HepG2 (cell line): Measurements from ENCODE around the gene ASF1B. TPM values are rescaled to one million over a fixed set of nuclear protein-coding genes. Genes with fewer than 3 reads are reported as not detected.

Source experiments
- ATAC-seq: fragments of 200-7000 bp; cut with Tn5 transposase; 3 replicates; pipeline ENCODE4 v1.9.1; 2020; ENCODE audit warnings: mild to moderate bottlenecking, moderate library complexity
- BruUV-seq: library from RNA; stranded (reverse); fragments of 400-500 nt; replicated peaks from 2 replicates; lab custom pipeline; 2021; lab: Mats Ljungman, UMichigan
- CTCF ChIA-PET: fragments of 300-600 bp; formaldehyde crosslinking; extraction: SDS; loops from one replicate; lab custom pipeline; 2021; ENCODE audit warnings: low total read pairs, inconsistent platforms, low intra/inter-chr PET ratio; lab: Yijun Ruan, JAX
- POLR2A ChIA-PET: fragments of 350-600 bp; sonication (Branson Sonifier 250); formaldehyde crosslinking; loops from one replicate; lab custom pipeline; 2020; ENCODE audit warnings: antibody characterized with exemption, inconsistent platforms; lab: Yijun Ruan, JAX
- DNase-seq: peaks from one replicate; pipeline ENCODE4 v3.0.0-alpha.2; 2015; ENCODE audit warnings: low spot score
- FAIRE-seq: peaks from 3 replicates; lab custom pipeline; 2011; peaks lifted over from hg19 to GRCh38; lab: Jason Lieb, UNC
- H2AFZ ChIP-seq: one replicate; pipeline ENCODE4 v1.6.1; 2011; ENCODE audit warnings: low read length, inconsistent platforms
- H3K27ac ChIP-seq: fragments of 300-600 bp; 3 replicates; pipeline ENCODE4 v1.8.0; 2011; ENCODE audit warnings: mixed run types, mild to moderate bottlenecking, mixed read lengths, low read length, inconsistent platforms; ENCODE audit not compliant: insufficient read depth; ENCODE audit errors: extremely low read length
- H3K27me3 ChIP-seq, 2 experiments: fragments of 200-600 bp in 1 of 2; 2 replicates in 1 of 2; 3 replicates in 1 of 2; pipeline versions ENCODE4 v1.6.0 to v1.8.0; 2011; ENCODE audit warnings: low read length in 2 of 2, mild to moderate bottlenecking in 2 of 2, moderate library complexity in 2 of 2, inconsistent platforms in 1 of 2; ENCODE audit not compliant: insufficient read depth in 2 of 2, control insufficient read depth in 1 of 2
- H3K36me3 ChIP-seq, 2 experiments: fragments of 200-600 bp in 1 of 2; replicated peaks in 1 of 2; 2 replicates in 1 of 2; 3 replicates in 1 of 2; pipeline versions ENCODE4 v1.5.1 to v1.8.0; 2011; ENCODE audit warnings: low read length in 2 of 2, inconsistent platforms in 1 of 2; ENCODE audit not compliant: insufficient read depth in 2 of 2, control insufficient read depth in 1 of 2
- H3K4me1 ChIP-seq: 2 replicates; pipeline ENCODE4 v1.5.1; 2012; ENCODE audit warnings: low read length, inconsistent platforms; ENCODE audit not compliant: insufficient read depth
- H3K4me2 ChIP-seq: 2 replicates; pipeline ENCODE4 v1.6.0; 2011; ENCODE audit warnings: low read depth, low read length, inconsistent platforms
- H3K4me3 ChIP-seq, 3 experiments: fragments of 200-600 bp in 1 of 3; sonication (generic), shearing (Covaris generic) in 1 of 3; replicated peaks in 1 of 3; 2 replicates each; pipeline ENCODE4 v1.5.1; 2011 to 2016; ENCODE audit warnings: low read length in 3 of 3, inconsistent platforms in 2 of 3, low read depth in 2 of 3, mild to moderate bottlenecking in 2 of 3, control low read depth in 1 of 3, mixed read lengths in 1 of 3; ENCODE audit not compliant: insufficient read depth in 1 of 3
- H3K79me2 ChIP-seq: one replicate; pipeline ENCODE4 v1.6.1; 2011; ENCODE audit warnings: low read length, inconsistent platforms; ENCODE audit not compliant: insufficient read depth
- H3K9ac ChIP-seq: 2 replicates; pipeline ENCODE4 v1.6.0; 2011; ENCODE audit warnings: mild to moderate bottlenecking, low read depth, low read length, inconsistent platforms; ENCODE audit not compliant: insufficient read depth
- H3K9me3 ChIP-seq: 2 replicates; pipeline ENCODE4 v1.5.1; 2012; ENCODE audit warnings: mild to moderate bottlenecking, low read length
- H4K20me1 ChIP-seq: 2 replicates; pipeline ENCODE4 v1.6.0; 2011; ENCODE audit warnings: inconsistent platforms, mild to moderate bottlenecking, low read length, moderate library complexity; ENCODE audit not compliant: insufficient read depth
- DR1 ChIP-seq: sonication (generic); formaldehyde crosslinking; IDR thresholded peaks from 2 replicates; pipeline ENCODE4 v1.8.0; 2021; ENCODE audit warnings: mild to moderate bottlenecking, missing genetic modification reagents, inconsistent platforms
- NONO ChIP-seq, 2 experiments: fragments of 450-650 bp in 1 of 2; sonication (generic) in 1 of 2; formaldehyde crosslinking in 1 of 2; IDR thresholded peaks in 1 of 2; conservative IDR thresholded peaks in 1 of 2; 2 replicates each; pipeline versions ENCODE4 v1.6.1 to v1.8.0; 2017 to 2022; ENCODE audit warnings: mild to moderate bottlenecking in 1 of 2, missing genetic modification reagents in 1 of 2, moderate library complexity in 1 of 2
- PPARG ChIP-seq: conservative IDR thresholded peaks from 2 replicates; pipeline ENCODE4 v1.6.1; 2016; ENCODE audit warnings: missing biosample characterization, missing genetic modification reagents
- SAFB2 ChIP-seq: sonication (generic); formaldehyde crosslinking; IDR thresholded peaks from 2 replicates; pipeline ENCODE4 v1.5.1; 2020; ENCODE audit warnings: missing genetic modification reagents, low read depth, mild to moderate bottlenecking, borderline replicate concordance
- SALL1 ChIP-seq: sonication (generic); formaldehyde crosslinking; IDR thresholded peaks from 2 replicates; pipeline ENCODE4 v1.8.0; 2022; ENCODE audit warnings: mild to moderate bottlenecking, missing genetic modification reagents
- TAF15 ChIP-seq: fragments of 200-400 bp; formaldehyde crosslinking; IDR thresholded peaks from one replicate; pipeline ENCODE4 v1.6.1; 2018; ENCODE audit warnings: mild to moderate bottlenecking, low read depth, low read length; ENCODE audit not compliant: poor library complexity, severe bottlenecking
- YEATS4 ChIP-seq: sonication (generic); formaldehyde crosslinking; IDR thresholded peaks from 2 replicates; pipeline ENCODE4 v1.4.0; 2020; ENCODE audit warnings: missing genetic modification reagents, borderline replicate concordance
- ZBTB8A ChIP-seq: sonication (generic); formaldehyde crosslinking; IDR thresholded peaks from 2 replicates; pipeline ENCODE4 v1.4.0; 2020; ENCODE audit warnings: mild to moderate bottlenecking, low read depth, missing genetic modification reagents, borderline replicate concordance
- ZNF788 ChIP-seq: sonication (generic); formaldehyde crosslinking; IDR thresholded peaks from 2 replicates; pipeline ENCODE4 v1.5.0; 2020; ENCODE audit warnings: mild to moderate bottlenecking, missing genetic modification reagents, borderline replicate concordance
- WGBS: methylation state at CpG from one replicate; pipeline ENCODE4 v1.1.6; 2017; ENCODE audit warnings: low lambda C conversion rate; 5-methylcytosine and 5-hydroxymethylcytosine counted together
- in situ Hi-C: cut with HindIII; loops from 2 replicates; pipeline ENCODE4 v1.10.0; 2017; ENCODE audit warnings: low pct_unique_long_range_greater_than_20kb; ENCODE audit not compliant: extremely low pct_ligation_motif_present
- intact Hi-C: fragments of 100-400 bp; cut with micrococcal nuclease; formaldehyde crosslinking; loops from one replicate; pipeline ENCODE4 v1.10.0; 2022; ENCODE audit not compliant: unreplicated experiment
- polyA plus RNA-seq, 8 experiments: library from polyadenylated mRNA; depleted of rRNA in 3 of 8; stranded (reverse) in 7 of 8; unstranded in 1 of 8; fragments of >200 nt; fragmentation: Illumina TruSeq in 4 of 8; extraction: Trizol in 4 of 8; gene quantifications; 2 replicates each; pipeline versions ENCODE4 v1.2.1 to v1.2.3, GENCODE V29; 2011 to 2016; ENCODE audit warnings: low read depth in 4 of 8, missing spikeins in 1 of 8, mixed read lengths in 1 of 8; ENCODE audit not compliant: insufficient read depth in 1 of 8
- total RNA-seq, 5 experiments: library from RNA; depleted of rRNA; stranded (reverse); fragments of >200 nt; fragmentation: Illumina TruSeq; extraction: Trizol; gene quantifications; 2 replicates each; pipeline ENCODE4 v1.2.3, GENCODE V29; 2016; ENCODE audit warnings: low read depth in 1 of 5
- TF ChIP-seq, protein P1 (sequence below): sonication (generic); formaldehyde crosslinking; IDR thresholded peaks from 2 replicates; pipeline ENCODE4 v1.4.0; 2020; ENCODE audit warnings: mild to moderate bottlenecking, missing genetic modification reagents
- TF ChIP-seq, protein P2 (sequence below): IDR thresholded peaks from 2 replicates; pipeline ENCODE4 v1.6.1; 2012; ENCODE audit warnings: inconsistent platforms
- TF ChIP-seq, protein P3 (sequence below): sonication (generic); formaldehyde crosslinking; IDR thresholded peaks from 2 replicates; pipeline ENCODE4 v1.5.0; 2020; ENCODE audit warnings: mild to moderate bottlenecking, missing genetic modification reagents
- TF ChIP-seq, protein P4 (sequence below): sonication (generic); formaldehyde crosslinking; conservative IDR thresholded peaks from 2 replicates; pipeline ENCODE4 v1.8.0; 2022; ENCODE audit warnings: mild to moderate bottlenecking, moderate library complexity, missing genetic modification reagents
- TF ChIP-seq, protein P5 (sequence below): sonication (generic); formaldehyde crosslinking; IDR thresholded peaks from 2 replicates; pipeline ENCODE4 v1.8.1; 2023; ENCODE audit warnings: mild to moderate bottlenecking, moderate library complexity, missing genetic modification reagents

Gene ASF1B
- total and polyA plus RNA-seq, 2 of the 13 experiments (the other 11 are each of a cell fraction or from before 2014, with no cell fraction given): 18.2 to 24.8 TPM

DNA sequence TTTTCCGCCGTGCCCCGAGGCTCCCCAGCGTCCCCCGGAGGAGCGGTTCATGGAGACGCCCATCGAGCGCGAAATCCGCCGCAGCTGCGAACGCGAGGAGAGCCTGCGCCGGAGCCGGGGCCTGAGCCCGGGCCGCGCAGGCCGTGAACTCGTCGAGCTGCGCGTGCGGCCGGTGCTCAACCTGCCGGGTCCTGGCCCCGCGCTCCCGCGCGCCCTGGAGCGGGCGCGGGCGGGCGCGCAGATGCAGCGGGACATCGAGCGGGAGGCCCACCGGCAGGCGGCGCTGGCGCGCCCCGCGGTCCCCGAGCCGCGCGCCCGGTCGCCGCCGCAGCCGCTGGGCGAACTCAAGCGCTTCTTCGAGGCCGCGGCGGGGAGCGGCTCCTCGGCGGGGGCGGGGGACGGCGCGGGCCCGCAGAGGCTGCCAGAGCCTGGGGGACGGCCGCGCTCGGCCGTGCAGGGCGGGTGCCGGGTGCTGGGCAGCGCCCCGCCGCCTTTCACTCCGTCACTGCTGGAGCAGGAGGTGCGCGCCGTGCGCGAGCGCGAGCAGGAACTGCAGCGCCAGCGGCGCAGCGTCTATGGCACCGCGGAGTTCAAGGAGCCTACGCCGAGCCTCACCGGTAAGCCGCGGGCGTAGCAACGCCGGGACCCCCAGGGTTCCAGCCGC lies 63.0 kb downstream of the ASF1B start:
- Histone ChIP-seq H4K20me1 (no peaks in the 10 kb centered on the region), H3K79me2 (peaks cover 3% of the 10 kb centered on the region), H2AFZ (no peak overlapping the region), H3K4me3 (peak overlapping the region; percentile 76 to 94 (median 80)), H3K27ac (peak overlapping the region; percentile 91), H3K9me3 (no peaks in the 10 kb centered on the region), H3K4me2 (peak overlapping the region; percentile 98), H3K27me3 (no peaks in the 10 kb centered on the region; a peak in 2 of 5 replicates), H3K4me1 (peaks cover 8% of the 10 kb centered on the region), H3K9ac (peak overlapping the region; percentile 79), H3K36me3 (no peaks in the 10 kb centered on the region)
- ATAC-seq: peak; percentile 46
- intact Hi-C loops: loop anchor here (5.0 kb wide), 1 partner anchor 66 kb away; the partner anchor contains the start of gene RFX1
- WGBS: 0% methylated on average over 23 of the region's 106 CpGs
- in situ Hi-C loops: loop anchor here (5.0 to 25.0 kb wide), 2 partner anchors 191 to 311 kb away; partner anchors contain the start of genes C19orf53 and MRI1
- BruUV-seq: no TSS peak
- DNase-seq: no peak
- FAIRE-seq: no peak
- CTCF ChIA-PET: interaction anchor here (0.6 to 4.7 kb wide), 6 partner anchors 12 to 192 kb away, joined by 3 to 79 read pairs (median 4); partner anchors contain the start of gene SAMD1
- POLR2A ChIA-PET: interaction anchor here (1.1 to 5.2 kb wide), 9 partner anchors 8 to 200 kb away, joined by 3 to 62 read pairs (median 6); partner anchors contain the start of genes ASF1B, DCAF15, IL27RA and PALM3
- TF ChIP-seq ZNF788 (CRISPR knock-in tag) (no peak), NONO (IDR thresholded peaks at IDR 0.05) (no peak), NONO (CRISPR knock-in tag; conservative IDR thresholded peaks at IDR 0.05) (no peak), TAF15 (no peak), DR1 (CRISPR knock-in tag) (0 out of 2 replicates have a peak, but pooled peaks have one; percentile 6), SALL1 (CRISPR knock-in tag) (no peak), SAFB2 (peak; percentile 59; the same call in 1 of the 2 replicates), ZBTB8A (CRISPR knock-in tag) (no peak), PPARG (no peak), YEATS4 (CRISPR knock-in tag) (peak; percentile 27; the same call in 1 of the 2 replicates)
- TF ChIP-seq, protein P1, sequence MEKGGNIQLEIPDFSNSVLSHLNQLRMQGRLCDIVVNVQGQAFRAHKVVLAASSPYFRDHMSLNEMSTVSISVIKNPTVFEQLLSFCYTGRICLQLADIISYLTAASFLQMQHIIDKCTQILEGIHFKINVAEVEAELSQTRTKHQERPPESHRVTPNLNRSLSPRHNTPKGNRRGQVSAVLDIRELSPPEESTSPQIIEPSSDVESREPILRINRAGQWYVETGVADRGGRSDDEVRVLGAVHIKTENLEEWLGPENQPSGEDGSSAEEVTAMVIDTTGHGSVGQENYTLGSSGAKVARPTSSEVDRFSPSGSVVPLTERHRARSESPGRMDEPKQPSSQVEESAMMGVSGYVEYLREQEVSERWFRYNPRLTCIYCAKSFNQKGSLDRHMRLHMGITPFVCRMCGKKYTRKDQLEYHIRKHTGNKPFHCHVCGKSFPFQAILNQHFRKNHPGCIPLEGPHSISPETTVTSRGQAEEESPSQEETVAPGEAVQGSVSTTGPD: no peak
- TF ChIP-seq, protein P2, sequence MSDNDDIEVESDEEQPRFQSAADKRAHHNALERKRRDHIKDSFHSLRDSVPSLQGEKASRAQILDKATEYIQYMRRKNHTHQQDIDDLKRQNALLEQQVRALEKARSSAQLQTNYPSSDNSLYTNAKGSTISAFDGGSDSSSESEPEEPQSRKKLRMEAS: peak; percentile 78
- TF ChIP-seq, protein P3, sequence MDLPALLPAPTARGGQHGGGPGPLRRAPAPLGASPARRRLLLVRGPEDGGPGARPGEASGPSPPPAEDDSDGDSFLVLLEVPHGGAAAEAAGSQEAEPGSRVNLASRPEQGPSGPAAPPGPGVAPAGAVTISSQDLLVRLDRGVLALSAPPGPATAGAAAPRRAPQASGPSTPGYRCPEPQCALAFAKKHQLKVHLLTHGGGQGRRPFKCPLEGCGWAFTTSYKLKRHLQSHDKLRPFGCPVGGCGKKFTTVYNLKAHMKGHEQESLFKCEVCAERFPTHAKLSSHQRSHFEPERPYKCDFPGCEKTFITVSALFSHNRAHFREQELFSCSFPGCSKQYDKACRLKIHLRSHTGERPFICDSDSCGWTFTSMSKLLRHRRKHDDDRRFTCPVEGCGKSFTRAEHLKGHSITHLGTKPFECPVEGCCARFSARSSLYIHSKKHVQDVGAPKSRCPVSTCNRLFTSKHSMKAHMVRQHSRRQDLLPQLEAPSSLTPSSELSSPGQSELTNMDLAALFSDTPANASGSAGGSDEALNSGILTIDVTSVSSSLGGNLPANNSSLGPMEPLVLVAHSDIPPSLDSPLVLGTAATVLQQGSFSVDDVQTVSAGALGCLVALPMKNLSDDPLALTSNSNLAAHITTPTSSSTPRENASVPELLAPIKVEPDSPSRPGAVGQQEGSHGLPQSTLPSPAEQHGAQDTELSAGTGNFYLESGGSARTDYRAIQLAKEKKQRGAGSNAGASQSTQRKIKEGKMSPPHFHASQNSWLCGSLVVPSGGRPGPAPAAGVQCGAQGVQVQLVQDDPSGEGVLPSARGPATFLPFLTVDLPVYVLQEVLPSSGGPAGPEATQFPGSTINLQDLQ (CRISPR knock-in tag): no peak
- TF ChIP-seq, protein P4, sequence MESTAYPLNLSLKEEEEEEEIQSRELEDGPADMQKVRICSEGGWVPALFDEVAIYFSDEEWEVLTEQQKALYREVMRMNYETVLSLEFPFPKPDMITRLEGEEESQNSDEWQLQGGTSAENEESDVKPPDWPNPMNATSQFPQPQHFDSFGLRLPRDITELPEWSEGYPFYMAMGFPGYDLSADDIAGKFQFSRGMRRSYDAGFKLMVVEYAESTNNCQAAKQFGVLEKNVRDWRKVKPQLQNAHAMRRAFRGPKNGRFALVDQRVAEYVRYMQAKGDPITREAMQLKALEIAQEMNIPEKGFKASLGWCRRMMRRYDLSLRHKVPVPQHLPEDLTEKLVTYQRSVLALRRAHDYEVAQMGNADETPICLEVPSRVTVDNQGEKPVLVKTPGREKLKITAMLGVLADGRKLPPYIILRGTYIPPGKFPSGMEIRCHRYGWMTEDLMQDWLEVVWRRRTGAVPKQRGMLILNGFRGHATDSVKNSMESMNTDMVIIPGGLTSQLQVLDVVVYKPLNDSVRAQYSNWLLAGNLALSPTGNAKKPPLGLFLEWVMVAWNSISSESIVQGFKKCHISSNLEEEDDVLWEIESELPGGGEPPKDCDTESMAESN: 0 out of 2 replicates have a peak, but pooled peaks have one; percentile 18
- TF ChIP-seq, protein P5, sequence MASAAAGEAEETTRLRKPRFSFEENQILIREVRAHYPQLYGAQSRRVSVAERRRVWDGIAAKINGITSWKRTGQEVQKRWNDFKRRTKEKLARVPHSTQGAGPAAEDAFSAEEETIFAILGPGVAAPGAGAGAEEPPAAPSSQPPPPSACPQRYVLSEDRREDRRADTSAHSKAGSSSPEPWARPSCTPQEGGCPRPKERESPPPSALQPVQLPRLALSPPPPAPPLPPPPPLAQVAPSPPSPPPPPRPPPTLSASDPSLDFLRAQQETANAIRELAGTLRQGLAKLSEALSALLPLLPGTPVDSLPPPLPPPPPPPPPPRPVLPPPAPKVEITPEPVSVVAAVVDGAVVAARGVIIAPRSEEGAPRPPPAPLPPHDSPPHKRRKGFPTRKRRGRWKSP (CRISPR knock-in tag): peak; percentile 45; the same call in 1 of the 2 replicates
